NCI-H748 treated with DMSO at 0.1 percent for 48 hours (cell line): Measurements from ENCODE around the gene AFDN.

Experiments used
- DNase-seq: peaks from one replicate; lab custom pipeline; 2025; lab: John Stamatoyannopoulos, UW

The AFDN gene

DNA sequence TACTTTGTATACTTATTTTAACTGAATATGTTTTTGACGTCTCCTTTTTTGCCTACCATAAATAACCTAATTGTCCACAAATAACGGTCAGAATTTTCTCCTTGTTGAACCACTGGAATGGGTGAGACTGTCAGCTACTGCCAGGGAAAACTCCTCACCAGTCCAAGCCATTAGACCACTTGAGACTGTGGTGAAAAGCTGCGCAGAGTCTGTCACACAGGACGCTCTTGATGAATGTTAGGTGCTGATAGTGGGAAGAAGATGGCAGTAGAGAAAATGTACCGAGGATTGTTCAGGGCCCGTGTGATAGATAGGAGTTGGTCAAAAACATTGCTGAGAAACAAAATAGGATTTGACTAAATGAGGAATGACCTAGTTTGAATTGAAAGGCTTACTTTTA is 95.1 kb downstream of the AFDN start:
- DNase-seq, result no peak

DNA sequence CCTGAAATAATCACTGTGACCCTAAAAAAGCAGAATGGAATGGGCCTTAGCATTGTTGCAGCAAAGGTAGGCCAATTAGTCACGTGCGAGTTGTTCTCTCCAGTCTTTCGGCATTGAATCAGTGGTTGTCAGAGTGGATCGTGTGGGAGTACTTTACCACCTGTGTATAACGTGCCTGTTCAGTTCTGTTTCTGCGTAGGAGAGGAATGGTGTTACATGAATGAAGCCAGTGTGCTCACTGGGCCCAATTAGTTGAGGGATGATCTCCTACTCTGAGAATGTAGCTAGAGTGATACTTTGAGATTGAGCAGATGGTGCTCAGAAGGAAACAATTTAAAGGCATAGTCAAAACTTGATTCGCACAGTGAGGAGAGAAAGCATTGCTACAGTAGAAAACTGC is 98.3 kb downstream of the AFDN start:
- DNase-seq, result no peak

DNA sequence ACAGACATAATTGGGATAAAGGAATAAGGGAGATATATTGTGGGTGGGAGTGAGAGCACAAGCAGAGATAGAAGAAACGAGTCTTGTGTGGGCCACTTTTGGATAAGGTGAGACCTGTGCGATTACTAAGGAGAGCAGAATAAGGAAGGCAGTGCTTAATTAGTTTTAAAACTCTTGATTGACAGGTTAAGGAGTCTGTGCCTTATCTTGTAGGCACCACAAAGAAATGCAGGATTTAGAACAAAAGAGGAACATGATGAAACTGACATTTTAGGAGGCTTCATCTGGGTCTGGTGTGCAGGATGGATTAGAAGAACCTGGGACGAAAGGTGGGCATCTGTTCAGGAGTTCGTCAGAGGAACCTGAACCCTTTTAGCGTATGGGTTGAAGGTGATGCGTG is 100.5 kb downstream of the AFDN start:
- DNase-seq, result no peak

DNA sequence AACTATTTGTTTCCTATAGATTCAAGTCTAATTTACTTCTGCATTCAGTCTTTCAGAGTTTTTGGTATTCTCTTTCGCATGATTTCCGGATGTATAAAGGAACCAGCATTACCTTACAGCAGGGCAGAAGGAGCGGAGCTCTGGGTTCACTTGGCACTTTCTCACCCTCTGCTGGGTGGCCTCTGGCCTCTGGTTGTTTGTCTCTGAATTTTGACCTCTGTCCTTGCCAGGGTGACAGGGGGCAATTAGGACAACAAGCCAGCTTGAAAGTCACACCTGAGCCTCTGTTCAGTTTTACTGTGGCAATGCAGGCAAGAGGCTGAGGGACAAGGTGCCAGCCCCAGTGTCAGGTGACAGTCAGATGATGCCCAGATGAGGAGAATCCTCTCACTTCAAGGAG is 101.4 kb downstream of the AFDN start:
- DNase-seq, result no peak

DNA sequence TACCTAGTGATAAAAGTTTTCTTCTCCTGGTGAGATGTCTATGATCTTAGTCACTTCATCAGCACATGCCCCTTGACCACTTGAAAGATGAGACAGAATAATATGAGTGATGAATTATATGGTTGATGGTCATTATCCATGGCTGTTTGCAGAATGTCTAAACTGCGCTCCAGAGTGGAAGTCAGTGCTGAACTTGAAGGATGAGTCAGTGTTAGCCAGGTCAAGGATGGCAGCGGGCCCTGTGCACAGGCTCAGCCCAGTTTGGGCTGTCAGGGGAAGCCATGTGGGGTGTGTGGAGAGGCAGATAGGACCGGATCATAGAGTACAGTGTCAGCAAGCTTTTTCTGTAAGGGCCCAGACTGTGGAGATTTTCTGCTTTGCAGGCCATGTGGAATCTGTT is 103.6 kb downstream of the AFDN start:
- no peak for DNase-seq

DNA sequence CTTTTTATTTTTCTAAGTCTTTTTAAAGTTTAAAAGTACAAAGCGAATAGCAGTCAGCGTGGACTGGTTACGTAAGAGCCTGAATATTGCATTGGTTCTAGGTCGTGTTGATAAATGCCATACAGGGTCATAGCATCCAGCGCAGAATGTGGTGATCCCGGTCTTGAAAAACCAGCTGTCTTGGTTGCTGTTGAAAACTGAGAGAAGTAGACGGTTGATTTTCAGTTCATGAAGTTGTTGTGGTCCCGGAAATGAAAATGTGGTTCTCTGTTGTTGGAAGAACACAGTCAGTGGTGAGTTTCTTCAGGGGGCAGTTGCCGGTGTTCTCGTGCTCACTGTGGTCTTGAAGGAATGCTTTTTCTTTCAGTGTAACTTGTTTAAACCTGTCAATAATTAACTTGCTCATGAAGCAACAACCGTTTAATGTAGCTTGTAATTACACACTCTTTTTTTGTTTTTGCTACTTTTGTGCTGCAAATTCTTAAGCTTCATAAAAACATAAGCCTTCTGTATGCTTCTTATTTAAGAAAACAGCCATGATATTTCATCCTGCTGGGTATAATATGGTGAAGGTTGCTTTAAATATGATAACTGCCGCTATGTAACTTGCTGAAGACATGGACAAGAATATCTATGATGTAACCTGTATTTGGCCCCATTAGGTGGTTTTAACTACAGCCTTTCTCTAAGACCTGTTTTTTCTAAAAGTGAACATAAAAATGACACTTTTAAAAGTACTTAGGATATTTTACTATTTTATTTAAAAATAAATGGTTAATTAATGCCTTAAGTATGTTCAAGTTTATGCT is 106.0 kb downstream of the AFDN start:
- DNase-seq, result no peak

DNA sequence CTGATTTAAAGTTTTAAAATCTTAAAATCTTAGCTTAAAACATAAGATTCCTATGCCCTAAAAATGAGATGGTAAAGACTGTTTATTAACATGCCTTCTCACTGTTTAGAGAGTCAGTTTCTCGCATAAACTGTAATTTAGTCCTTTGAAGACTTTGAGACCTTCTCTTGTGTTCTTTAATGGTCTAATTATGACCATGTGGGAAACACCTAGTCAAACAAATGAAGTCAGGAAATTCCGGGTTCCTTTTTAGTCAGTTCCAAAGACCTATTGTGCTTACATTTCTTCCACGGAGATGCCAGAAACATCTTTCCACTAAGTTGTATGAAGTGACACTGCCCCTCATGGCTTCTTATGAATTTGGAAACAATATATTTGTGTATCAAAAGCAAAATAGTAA is 106.6 kb downstream of the AFDN start:
- DNase-seq, result no peak

DNA sequence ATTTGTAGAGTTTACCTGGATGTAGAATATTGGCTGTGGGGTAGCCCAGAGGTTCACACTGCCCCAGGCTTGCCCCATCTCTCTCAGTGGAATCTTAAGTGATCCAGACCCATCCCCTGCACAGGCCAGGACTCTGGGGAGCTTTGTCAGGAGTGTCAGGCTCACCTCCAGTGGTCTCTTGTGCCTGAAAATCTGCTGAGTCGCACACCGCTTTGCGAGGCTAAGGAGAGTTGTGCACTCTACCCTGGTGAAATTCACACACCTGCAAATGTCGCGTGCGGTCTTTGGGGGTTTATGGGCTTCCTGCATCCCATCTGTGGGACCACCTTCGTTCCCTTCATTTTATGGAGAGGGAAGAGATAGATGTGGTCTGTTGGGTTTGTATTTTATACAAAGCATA is 107.1 kb downstream of the AFDN start:
- DNase-seq, result no peak

DNA sequence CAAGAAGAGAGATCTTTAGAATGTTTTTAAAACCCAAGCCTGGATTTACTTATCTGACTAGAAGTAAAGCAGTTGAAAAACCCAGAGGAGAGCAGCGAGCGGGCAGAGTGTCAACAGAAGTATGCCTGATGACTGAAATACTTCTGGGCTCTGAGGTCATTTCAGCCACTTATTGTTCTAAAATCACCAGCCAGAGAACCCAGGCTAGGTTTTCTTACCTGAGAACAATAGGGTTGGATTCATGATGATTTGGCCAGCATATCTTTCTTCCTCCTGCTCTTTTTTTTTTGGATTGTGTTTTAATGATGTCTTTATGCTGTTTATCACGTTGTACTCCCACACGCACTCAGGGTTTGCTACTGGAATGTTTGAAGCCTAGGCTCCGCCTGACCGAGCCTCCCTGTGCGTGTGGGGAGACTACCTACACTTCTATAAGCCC is 107.7 kb downstream of the AFDN start:
- DNase-seq, result no peak

DNA sequence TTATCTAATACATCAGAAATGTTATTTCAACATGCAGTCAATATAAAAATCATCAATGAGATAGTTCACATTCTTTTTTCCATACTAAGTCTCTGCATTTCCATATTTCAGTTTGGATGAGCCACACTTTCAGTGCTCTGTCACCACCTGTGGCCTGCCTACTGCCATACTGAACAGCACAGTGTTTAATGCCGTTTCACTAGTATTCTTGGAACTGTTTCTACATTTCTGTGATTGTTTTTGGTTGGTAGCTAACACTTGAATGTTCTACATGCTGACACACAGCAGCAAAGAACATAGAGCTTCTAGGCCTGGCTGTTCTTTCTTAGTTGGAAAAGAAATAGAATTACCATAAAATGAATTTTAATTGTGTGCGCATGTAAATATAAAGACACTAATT is 109.3 kb downstream of the AFDN start:
- no peak for DNase-seq

DNA sequence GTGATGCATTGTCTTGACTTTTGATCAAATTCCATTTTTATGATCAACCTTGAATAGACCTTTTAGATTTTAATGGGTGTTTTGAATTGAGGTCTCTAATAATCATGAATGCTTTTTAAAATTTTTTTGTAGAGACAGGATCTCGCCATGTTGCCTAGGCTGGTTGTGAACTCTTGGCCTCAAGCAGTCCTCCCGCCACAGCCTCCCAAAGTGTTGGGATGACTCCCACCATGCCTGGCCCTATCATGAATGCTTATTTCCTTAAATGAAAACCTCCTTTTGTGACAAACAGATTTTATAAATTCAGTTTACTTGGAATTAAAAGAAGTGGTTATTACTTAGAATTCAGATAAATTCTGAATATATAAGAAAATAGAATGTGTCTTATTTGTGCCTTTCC is 110.6 kb downstream of the AFDN start:
- DNase-seq, result no peak

DNA sequence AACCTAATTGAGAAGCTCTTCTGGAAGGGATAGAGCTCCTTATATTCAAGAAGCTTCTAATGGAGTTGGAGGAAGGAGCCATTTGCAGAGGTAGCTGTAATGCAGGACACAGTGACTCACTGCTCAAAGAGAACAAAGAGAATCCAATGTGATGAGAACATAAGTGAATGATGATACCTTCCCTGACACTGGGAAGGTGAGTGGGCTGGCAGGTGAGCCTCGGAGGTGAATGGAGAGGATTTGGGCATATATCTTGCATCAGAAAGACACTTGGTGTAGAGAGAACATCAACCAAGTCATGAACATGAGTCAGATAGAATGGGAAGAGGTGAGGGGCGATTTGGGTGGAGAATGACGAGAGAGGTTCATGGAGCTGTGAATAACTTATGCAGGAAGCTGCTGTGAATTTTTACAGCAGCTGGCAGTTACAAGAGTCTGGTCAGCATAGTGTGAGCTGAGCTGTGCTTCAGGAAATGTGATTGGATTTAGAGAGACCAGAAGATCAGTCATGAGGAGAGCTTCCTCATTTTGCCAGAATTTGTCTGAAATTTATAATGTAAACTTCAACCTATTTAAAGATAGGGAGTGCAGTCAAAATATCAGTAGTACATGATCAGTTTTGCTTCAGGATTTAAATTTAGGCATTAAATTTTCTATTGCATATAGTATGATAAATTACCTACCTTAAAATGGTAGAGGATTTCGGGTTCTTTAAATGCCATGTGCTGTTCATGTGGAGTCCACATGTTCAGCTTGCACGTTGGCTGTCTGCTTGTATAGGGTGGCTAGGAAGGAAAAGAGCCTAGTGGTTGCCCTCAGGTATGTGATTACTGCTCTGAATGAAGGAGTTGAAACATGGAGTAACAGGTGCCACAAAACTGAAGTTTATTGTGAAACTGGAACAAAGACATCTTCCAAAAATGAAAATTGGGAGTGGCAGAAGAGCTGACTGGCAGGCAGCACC is 111.5 kb downstream of the AFDN start:
- no peak for DNase-seq

DNA sequence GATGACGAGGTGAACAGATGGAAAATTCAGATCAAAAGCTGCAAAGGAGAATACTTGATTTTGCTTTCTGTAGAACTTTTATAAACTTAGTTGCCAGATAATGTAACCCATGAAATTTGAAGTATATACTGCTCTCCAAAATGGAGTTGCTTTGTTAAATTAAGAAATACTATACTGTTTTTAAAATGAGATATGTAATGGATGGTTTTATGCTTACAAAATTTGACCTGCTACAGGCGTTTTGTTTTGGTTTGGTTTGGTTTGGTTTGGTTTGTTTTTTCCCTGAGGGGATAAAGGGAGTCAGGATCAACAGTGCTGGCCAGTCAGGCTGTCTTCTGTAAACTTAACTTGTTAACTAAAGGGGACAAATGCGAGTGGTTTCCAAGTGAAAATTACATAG is 115.1 kb downstream of the AFDN start:
- DNase-seq, result no peak

DNA sequence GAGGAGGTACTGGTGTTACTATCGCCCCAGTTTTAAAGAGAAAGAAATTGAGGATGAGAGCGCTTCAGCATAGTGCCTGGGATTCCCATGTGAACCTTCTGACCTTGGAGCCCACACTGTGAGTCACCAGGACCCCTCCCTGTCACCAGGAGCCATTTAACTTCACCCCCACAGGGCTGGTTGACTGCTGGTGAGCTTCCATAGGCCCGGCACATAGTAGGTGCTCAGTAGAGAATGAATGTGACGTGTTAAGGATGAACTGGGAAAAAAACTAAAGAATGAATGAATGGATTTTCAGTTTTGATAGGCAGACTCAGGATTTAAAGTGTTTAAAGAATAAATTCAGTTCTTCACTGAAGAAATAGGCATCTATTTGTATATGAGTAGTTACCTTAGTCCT is 117.4 kb downstream of the AFDN start:
- no peak for DNase-seq

DNA sequence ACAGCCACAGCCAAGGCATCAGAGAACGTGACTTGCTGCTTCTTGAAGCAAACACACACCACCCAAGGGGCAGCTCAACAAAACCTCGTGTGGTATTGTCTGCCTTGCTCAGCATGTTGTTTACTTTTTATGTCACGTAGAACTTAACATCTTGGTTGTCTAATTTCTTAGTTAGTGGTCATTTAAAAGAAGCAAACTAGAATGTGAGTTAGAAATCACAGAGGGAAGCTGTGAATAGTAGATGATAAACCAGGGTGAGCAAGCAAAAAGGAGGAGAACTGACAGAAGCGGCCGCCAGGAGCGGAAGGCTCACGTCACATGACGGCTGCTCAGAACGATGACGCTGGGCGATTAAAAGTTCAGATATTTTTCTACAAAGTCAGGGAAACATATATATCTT is 119.3 kb downstream of the AFDN start:
- DNase-seq, result no peak

DNA sequence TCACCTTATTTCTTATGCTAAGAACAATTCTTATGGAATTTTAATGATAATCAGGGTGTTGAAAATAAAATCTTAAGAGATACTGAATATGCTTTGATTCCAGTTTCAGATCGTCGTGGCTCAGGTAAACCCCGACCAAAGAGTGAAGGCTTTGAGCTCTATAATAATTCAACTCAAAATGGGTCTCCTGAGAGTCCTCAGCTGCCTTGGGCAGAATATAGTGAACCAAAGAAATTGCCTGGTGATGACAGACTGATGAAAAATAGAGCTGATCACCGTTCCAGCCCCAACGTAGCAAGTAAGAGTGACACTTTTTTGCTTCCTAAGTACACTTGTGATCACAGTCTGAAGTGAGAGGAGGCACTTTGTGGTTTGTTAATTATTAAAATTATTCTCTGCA is 119.9 kb downstream of the AFDN start:
- DNase-seq, result no peak

DNA sequence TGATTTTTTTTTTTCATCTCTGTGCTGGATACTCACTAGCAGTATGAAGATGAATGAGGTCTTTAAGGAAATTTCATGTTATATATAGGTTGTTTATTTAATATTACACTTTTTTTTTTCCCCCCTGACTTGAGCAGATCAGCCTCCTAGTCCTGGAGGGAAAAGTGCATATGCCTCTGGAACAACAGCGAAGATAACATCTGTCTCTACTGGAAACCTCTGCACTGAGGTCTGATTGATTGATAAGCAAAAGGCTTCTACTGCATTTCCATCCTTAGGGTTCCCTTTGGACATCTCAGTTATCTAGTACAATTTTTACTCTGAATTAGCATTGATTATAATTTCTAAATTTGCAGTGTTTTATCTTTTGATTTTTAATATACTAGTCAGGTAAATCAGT is 121.0 kb downstream of the AFDN start:
- DNase-seq, result no peak

DNA sequence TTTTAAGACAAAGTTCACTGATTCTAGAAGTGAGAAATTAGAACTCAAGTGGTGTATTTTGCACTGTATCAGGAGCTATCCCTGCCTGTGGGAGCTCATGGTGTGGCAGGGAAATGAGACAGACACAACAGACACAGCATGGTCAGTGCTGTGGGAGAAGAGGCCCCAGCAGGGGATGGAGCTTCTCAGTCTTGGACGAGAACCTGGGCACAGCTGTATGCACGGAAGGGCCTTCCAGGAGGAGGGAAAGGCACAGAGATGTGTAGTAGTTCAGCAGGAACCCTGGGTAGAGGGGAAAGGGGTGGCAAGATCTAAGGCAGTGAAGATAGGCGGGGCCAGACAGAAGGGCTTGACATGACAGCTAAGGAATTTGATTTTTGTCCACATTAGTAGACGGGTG is 122.0 kb downstream of the AFDN start:
- DNase-seq, result no peak

DNA sequence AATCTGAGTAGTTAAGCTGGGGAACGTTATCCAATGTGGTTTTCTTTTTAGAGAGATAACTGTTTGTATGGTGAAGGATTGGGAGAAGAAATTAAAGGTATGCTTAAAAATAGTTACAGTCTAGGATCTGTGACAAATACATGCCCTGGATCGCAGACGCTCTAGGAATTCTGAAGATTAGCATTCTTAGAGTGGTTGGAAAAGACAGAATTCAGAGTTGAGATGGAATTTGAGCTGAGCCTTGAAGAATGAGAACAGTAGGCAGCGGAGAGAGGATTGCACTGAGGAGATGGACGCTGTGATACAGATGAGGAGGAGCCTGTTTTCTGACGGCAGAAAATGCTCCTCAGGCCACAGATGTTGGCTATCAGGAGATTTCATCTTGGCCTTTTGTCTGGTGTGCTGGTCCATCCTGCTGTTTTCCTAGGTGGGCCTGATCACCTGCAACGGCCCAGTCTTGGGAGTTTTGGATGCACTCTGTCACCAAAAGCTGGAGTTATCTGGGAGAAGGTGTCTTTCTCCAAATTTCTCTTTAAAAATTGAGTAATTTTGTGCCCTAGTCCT is 122.5 kb downstream of the AFDN start:
- no peak for DNase-seq

DNA sequence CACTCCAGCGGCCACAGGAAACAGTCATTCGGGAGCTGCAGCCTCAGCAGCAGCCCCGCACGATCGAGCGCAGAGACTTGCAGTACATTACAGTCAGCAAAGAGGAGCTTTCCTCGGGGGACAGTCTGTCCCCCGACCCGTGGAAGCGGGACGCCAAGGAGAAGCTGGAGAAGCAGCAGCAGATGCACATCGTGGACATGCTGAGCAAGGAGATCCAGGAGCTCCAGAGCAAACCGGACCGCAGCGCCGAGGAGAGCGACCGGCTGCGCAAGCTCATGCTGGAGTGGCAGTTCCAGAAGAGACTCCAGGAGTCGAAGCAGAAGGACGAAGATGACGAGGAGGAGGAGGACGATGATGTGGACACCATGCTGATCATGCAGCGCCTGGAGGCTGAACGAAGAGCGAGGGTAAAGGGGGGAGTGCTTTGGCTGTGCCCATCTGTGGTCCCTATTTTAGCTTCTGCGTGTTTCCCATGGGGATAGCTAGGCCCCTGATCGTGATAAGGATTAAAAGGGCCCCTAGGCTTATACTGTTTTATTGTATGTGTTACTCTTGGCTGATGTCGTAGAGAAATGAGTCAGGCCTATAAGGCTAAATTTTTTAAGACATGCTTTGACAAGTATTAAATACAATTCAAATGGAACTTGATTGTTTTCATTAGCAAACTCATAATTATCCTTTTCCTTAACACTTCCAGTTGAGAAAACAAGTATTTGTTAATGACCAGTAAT is 125.2 kb downstream of the AFDN start:
- no peak for DNase-seq

DNA sequence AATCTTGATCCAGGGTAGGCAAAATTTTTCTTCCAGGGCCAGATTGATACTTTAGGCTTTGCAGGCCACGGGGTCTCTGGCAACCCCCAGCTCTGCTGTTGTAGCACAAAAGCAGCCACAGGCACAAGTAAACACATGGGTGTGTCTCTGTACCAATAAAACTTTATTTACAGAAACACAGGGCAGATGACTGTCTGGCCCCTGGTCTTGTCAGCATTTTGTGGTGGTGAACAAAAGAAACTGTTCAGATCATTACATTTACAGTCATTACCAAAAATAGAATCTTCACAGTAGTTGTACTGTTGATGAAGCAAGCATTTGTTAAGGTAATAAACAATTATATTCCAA is 125.8 kb downstream of the AFDN start:
- peak; percentile 57 for DNase-seq

DNA sequence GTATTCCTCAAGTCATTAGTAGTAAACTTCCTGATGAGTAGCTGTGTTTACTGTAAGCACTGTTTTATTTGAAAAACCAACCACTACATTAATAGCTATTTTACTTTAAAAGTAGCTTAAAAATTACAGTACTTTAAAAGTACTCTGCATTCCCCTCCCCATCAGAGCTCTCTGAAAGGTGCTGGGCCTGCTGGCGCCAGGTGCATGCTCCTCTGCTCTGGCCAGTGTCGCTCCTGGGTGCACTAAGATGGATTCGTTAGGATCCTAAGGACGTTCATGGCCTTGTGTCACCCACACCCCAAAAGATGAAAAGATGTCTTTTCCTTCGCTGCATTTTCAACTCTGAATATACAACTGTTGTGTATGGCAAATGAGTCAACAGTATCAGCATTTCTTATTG is 126.8 kb downstream of the AFDN start:
- DNase-seq, result no peak
